NOMO-1 treated with dmso at 0.1 percent for 144 hours (cell line): Measurements from ENCODE around the gene CAMK2N2.

Source experiments
- DNase-seq: peaks from one replicate; lab custom pipeline; 2025; ENCODE audit not compliant: unreplicated experiment; lab: John Stamatoyannopoulos, UW

Gene CAMK2N2

GRCh38 chr3:184240384-184241140, 20.8 kb downstream of the CAMK2N2 start:
- DNase-seq: no peak

DNA sequence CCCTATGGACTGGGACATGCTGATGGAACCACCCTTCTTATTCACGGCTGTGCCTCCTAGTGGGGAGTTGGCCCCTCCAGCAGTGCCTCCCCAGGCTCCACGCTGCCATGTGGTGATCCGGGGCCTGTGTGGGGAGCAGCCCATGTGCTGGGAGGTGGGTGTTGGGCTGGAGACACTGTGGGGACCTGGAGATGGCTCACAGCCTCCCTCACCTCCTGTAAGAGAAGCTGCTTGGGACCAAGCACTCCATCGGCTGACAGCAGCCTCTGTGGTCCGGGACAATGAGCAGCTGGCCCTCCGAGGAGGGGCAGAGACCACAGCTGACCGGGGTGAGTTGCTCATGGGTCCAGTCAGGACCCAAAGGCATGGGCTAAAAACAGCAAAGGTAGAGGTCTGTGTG, 21.6 kb downstream of the CAMK2N2 start:
- DNase-seq: no peak

GRCh38 chr3:184239221-184239620, 22.1 kb downstream of the CAMK2N2 start:
- no peak for DNase-seq

DNA sequence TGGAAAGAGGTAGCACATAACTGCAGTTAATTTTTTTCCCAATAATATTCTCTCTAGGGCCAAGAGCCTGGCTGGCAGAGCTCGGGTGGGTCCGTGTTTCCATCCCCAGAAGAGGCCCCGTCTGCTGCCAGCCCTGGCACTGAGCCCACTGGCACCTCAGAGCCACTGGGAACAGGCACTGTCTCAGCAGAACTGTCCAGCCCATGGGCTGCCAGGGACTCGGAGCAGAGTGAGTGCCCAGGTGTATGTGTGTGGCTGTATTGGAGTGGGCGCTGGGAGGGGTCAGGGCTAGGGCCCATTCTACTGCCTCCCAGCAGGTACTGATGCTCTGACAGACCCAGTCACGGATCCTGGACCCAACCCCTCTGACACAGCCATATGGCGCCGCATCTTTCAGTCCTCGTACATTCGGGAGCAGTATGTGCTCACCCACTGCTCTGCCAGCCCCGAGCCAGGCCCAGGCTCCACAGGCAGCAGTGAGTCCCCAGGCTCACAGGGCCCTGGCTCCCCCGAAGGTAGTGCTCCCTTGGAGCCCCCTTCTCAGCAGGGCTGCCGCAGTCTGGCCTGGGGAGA, 23.0 kb downstream of the CAMK2N2 start:
- no peak for DNase-seq

- no peak for DNase-seq
Observed at GRCh38 chr3:184237807-184238206, 23.5 kb downstream of the CAMK2N2 start.

GRCh38 chr3:184237211-184237610, 24.1 kb downstream of the CAMK2N2 start:
- no peak for DNase-seq

- DNase-seq: no peak
Observed at GRCh38 chr3:184236636-184237035, 24.7 kb downstream of the CAMK2N2 start.

DNA sequence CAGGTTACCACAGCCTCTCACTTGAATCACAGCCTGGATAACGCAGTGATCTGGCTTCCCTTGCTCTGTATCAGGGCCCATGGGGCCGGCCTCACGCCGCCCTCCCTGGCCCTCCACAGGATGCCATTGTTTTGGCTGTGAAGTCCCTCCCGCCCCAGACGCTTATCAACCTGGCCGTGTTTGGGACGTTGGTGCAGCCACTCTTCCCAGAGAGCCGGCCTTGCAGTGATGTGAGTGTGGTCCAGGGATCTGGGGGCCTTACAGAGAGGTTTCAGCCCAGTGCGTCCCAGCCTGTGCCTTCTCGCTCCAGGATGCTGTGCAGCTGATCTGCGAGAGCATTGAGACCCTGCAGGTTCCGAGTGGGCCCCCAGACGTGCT, 25.3 kb downstream of the CAMK2N2 start:
- DNase-seq: no peak

DNA sequence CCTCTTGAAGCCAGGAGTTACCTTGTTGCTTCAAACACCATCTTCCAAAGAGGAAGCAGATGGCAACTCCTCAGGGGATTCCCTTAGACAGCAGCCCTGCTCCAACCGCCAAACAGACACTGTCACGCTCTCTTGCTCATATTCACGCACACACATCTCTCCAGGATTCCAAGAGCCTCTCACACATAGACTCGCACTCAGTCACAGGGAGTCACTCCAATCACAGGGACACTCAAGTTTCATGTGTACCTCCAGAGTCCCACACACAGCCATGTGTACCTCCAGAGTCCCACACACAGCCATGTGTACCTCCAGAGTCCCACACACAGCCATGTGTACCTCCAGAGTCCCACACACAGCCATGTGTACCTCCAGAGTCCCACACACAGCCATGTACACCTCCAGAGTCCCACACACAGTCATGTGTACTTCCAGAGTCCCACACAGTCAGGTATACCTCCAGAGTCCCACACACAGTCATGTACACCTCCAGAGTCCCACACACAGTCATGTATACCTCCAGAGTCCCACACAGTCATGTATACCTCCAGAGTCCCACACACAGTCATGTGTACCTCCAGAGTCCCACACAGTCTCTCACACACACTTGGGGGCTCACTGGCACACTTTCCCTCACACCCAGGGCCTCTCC, 25.8 kb downstream of the CAMK2N2 start:
- no peak for DNase-seq

- DNase-seq: no peak
Observed at GRCh38 chr3:184234671-184235380, 26.5 kb downstream of the CAMK2N2 start.

DNA sequence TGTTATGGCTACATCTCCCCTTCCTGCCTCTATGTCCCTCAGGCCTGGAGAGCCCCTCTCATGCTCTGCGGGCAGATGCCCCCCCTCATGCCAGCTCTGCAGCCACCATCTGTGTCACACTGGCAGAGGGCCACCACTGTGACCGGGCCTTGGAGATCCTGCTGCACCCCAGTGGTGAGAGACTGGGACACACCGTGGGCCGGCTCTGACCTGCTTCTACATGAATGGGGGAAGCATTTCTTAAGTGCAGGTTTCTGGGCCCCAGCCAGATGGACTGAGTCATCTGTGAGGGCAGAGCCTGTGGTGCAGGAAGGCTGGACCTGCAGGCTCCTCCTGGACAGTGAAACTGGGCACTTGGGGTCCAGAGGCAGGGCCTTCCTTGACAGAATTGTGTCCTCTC, 27.1 kb downstream of the CAMK2N2 start:
- no peak for DNase-seq

DNA sequence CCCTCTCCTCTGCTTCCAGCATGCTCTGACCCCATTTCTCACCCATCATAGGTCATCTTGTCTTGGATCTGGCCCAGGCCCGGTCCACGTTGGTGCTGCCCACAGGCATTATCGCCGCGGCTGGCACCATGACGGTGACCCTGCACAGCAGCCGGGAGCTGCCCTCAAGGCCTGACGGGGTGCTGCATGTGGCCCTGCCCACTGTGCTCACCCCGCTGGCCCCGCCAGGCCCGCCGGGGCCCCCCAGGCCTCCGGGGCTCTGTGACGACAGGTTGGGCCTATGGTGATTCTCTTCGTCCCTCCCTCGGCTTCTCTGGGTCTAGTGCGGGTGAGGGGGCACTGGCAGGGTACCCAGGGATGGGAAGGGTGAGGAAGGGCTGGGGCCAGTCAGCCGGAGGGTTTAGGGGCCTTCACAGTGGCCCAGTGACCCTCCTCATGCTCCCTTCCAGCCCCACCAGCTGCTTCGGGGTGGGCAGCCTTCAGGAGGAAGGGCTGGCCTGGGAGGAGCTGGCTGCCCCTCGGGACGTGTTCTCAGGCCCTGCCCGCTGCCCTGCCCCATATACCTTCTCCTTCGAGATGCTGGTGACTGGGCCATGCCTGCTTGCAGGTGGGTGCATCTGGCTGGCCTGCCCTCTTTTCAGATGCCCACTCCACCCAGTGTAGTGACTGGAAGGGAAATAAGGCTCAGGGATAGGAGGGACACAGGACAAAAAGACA, 28.1 kb downstream of the CAMK2N2 start:
- DNase-seq: no peak

DNA sequence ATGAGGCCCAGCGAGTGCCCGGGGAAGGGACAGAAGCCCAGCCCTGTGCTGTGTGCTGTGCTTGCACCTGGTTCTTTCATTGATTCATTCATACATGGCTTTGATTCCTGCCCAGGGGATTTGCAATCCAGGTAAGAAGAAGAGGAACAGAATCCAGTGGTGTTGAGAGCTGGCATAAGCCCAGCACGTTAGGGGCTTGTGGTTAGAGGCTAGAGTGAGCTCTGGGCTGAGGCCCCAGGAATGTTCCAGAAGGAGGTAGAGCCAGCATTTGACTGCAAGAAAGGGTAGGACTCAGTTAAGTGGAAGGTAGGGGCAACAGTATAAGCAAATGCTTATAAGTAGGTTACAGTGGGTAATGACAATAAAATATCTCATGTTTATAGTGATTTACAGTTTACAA, 29.7 kb downstream of the CAMK2N2 start:
- no peak for DNase-seq

DNA sequence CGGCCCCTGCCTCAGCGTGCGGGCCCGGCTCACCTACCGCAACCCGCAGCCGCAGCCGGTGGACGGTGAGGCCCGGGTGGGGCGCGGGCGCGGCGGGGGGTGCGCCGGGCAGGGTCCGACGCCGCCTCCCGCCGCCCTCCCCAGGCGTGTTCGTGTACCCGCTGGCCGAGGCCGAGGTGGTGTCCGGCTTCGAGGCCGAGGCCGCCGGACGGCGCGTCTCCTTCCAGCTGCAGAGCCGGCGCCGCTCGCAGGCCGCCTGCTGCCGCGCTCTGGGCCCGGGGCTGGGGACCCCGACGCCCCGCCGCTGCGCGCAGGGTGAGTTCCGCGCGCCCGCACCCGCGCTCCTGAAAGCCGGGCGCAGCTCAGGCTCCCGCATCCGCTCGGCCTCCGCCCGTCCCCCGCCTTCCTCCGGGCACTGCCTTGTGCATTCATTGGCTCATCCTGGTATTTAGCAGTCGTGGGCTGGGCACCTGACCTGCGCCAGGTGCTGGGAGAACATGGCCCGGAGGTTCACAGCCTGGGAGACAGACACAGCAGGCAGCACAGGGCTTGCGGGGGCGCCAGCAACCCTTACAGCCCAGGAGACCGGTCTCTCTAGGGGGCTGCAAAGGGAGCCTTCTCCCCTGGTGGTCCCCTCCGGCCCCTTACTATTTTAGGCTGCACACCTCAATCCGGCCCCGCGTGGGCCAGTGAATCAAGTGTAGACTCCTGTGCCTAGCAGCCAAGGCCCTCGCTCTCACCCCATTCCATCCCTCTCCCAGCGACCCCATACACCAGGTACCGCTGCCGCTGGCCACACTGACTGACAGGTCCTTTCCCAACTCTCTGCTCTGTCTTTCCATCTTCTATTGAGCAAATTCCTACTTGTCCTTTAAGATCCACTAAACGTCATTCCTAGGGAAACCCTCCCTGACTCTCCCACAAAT, 30.5 kb downstream of the CAMK2N2 start:
- DNase-seq: no peak

DNA sequence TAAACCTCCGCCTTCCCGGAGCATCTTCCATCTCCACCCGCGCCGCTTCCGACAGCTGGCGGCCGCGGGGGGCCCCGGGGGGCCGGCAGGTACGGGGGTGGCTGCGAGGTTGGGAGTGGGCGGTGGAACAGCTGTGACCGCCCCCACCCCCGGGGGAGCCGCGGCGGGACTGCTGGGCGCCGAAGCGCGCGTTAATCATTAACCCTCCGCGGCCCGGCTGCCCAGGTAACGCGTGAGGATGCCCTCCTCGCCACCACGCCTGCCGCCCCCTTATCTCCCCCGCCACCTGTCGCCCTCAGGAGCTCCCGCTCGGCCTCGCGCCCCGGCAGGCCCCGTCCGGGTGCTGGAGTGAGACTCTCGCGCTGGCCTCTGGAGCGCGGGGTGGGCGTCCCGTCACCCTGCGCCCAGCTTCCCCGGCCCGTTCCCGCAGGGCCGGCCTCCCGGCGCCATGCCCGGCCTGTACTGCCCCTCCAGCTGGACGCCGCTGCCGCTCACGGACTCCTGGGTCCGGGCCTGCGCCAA, 31.2 kb downstream of the CAMK2N2 start:
- DNase-seq: no peak

- DNase-seq: peak; percentile 37
Observed at GRCh38 chr3:184229394-184230080, 31.8 kb downstream of the CAMK2N2 start, which contains the start of gene VWA5B2. Gene VWA5B2 (plus strand): TSS chr3:184229585. CDS start chr3:184230529, 944 bp downstream.

- no peak for DNase-seq
Observed at GRCh38 chr3:184228376-184229137, 32.8 kb downstream of the CAMK2N2 start.

- DNase-seq: no peak
Observed at GRCh38 chr3:184227481-184227935, 33.8 kb downstream of the CAMK2N2 start.
